A549 (cell line): ENCODE measurements around the gene CLEC2D.

Experiments used
- CEBPB ChIP-seq, 2 experiments: fragments of >200 bp in 1 of 2; sonication (Bioruptor Twin) in 1 of 2; formaldehyde crosslinking in 1 of 2; IDR thresholded peaks; 2 replicates each; pipeline ENCODE4 v1.6.1; 2012 to 2016
- EHMT2 ChIP-seq: fragments of 200-600 bp; sonication (generic); IDR thresholded peaks from 2 replicates; pipeline ENCODE4 v1.6.1; 2016; ENCODE audit warnings: antibody characterized with exemption, low read depth, mild to moderate bottlenecking, moderate library complexity
- ESRRA ChIP-seq: fragments of 150-350 bp; IDR thresholded peaks from 2 replicates; pipeline ENCODE4 v1.6.1; 2014; ENCODE audit warnings: mild to moderate bottlenecking, low read length, borderline replicate concordance
- HEYL ChIP-seq: fragments of 250-450 bp; sonication (Bioruptor Pico); IDR thresholded peaks from 2 replicates; pipeline ENCODE4 v1.8.0; 2021; ENCODE audit warnings: mild to moderate bottlenecking, moderate library complexity
- HOXA7 ChIP-seq: fragments of 250-450 bp; sonication (Bioruptor Pico); IDR thresholded peaks from 2 replicates; pipeline ENCODE4 v1.5.0; 2020; ENCODE audit warnings: mild to moderate bottlenecking, moderate library complexity
- JUN ChIP-seq, 2 experiments: fragments of >200 bp; sonication (Bioruptor Twin); formaldehyde crosslinking; IDR thresholded peaks; 2 replicates in 1 of 2; 3 replicates in 1 of 2; pipeline ENCODE4 v1.6.1; 2016 to 2017
- JUNB ChIP-seq: fragments of >200 bp; sonication (Bioruptor Twin); formaldehyde crosslinking; IDR thresholded peaks from 2 replicates; pipeline ENCODE4 v1.6.1; 2016
- NFE2L2 ChIP-seq: fragments of 150-350 bp; conservative IDR thresholded peaks from 2 replicates; pipeline ENCODE4 v1.6.1; 2014; ENCODE audit warnings: low read length
- POLR2A ChIP-seq: IDR thresholded peaks from 2 replicates; pipeline ENCODE4 v1.6.1; 2012; ENCODE audit warnings: mild to moderate bottlenecking, low read length
- POLR2AphosphoS2 ChIP-seq: conservative IDR thresholded peaks from 2 replicates; pipeline ENCODE4 v1.6.1; 2012; ENCODE audit warnings: low read length, improper control_type of control experiment, inconsistent platforms
- RAD21 ChIP-seq, 2 experiments: fragments of >200 bp in 1 of 2; sonication (Bioruptor Twin) in 1 of 2; formaldehyde crosslinking in 1 of 2; IDR thresholded peaks in 1 of 2; conservative IDR thresholded peaks in 1 of 2; 2 replicates in 1 of 2; 3 replicates in 1 of 2; pipeline ENCODE4 v1.6.1; 2012 to 2018; ENCODE audit warnings: inconsistent platforms in 1 of 2
- RFX5 ChIP-seq: fragments of 450-650 bp; IDR thresholded peaks from 2 replicates; pipeline ENCODE4 v1.7.1; 2014; ENCODE audit warnings: antibody characterized with exemption, mild to moderate bottlenecking, moderate library complexity
- TF ChIP-seq, protein P1 (sequence below): fragments of >200 bp; sonication (Bioruptor Twin); formaldehyde crosslinking; IDR thresholded peaks from 3 replicates; pipeline ENCODE4 v1.5.1; 2016
- TF ChIP-seq, protein P2 (sequence below): fragments of 450-650 bp; IDR thresholded peaks from 2 replicates; pipeline ENCODE4 v1.6.1; 2014; ENCODE audit warnings: antibody characterized with exemption

DNA sequence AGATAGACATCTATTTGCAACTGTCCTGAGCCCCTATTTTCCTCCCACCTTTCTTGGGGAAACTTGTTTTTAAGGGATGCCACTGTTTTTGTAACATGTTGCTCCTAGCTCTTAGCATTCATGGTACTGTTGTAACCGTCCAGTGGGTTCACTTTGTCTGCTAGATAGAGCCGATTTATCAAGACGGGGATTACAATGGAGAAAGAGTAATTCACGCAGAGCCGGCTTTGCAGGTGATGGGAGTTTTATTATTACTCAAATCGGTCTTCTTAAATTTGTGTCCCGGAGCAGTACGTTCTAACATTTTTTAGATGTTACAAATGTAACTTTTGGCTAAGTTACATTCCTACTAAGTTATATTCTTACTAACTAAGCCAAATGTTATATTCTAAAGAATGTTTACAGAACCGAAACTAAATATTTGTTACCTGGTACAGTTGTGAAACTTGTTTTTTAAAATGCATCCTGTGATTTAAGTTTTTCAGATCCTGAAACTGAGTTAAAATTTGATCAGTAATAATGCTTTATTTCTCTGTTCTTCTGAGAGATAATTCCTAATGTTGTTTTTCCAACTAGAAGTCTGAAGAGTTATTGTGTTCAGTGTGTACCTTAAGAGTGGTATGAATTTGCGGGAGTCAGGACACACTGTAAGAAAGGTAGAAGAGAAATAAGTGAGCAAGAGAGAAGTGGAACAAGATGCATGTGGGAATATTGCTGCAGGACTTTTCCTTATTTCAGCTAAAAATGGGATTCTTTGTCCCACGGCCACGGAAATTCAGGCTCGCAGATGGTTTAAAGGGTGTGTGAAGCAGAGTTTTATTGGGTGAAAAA, 20.6 kb upstream of the CLEC2D start:
- no peak for TF ChIP-seq RFX5
- TF ChIP-seq, protein P1, sequence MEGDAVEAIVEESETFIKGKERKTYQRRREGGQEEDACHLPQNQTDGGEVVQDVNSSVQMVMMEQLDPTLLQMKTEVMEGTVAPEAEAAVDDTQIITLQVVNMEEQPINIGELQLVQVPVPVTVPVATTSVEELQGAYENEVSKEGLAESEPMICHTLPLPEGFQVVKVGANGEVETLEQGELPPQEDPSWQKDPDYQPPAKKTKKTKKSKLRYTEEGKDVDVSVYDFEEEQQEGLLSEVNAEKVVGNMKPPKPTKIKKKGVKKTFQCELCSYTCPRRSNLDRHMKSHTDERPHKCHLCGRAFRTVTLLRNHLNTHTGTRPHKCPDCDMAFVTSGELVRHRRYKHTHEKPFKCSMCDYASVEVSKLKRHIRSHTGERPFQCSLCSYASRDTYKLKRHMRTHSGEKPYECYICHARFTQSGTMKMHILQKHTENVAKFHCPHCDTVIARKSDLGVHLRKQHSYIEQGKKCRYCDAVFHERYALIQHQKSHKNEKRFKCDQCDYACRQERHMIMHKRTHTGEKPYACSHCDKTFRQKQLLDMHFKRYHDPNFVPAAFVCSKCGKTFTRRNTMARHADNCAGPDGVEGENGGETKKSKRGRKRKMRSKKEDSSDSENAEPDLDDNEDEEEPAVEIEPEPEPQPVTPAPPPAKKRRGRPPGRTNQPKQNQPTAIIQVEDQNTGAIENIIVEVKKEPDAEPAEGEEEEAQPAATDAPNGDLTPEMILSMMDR: no peak
- TF ChIP-seq HEYL (CRISPR knock-in tag): no peak
- no peak for TF ChIP-seq CEBPB (IDR thresholded peaks at IDR 0.05)
- no peak for TF ChIP-seq POLR2A
- TF ChIP-seq, protein P2, sequence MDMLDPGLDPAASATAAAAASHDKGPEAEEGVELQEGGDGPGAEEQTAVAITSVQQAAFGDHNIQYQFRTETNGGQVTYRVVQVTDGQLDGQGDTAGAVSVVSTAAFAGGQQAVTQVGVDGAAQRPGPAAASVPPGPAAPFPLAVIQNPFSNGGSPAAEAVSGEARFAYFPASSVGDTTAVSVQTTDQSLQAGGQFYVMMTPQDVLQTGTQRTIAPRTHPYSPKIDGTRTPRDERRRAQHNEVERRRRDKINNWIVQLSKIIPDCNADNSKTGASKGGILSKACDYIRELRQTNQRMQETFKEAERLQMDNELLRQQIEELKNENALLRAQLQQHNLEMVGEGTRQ: no peak
- no peak for TF ChIP-seq POLR2AphosphoS2
- no peak for TF ChIP-seq NFE2L2
- TF ChIP-seq JUNB: no peak
- TF ChIP-seq ESRRA: no peak
- TF ChIP-seq JUN (IDR thresholded peaks at IDR 0.05): no peak
- TF ChIP-seq HOXA7 (CRISPR knock-in tag): no peak
- no peak for TF ChIP-seq EHMT2
- TF ChIP-seq RAD21 (conservative IDR thresholded peaks at IDR 0.05 in 1 of 2, IDR thresholded peaks at IDR 0.05 in 1 of 2): no peak
